AG04449 (cell line): ENCODE results near the gene GOLGA3.

Experiments
- CTCF ChIA-PET: fragments of 350-600 bp; formaldehyde crosslinking; extraction: SDS; loops from one replicate; lab custom pipeline; 2021; ENCODE audit warnings: antibody characterized with exemption; lab: Yijun Ruan, JAX
- POLR2A ChIA-PET: fragments of 400-600, 350-600 bp; formaldehyde crosslinking; extraction: SDS; loops from one replicate; lab custom pipeline; 2020; ENCODE audit warnings: antibody characterized with exemption, inconsistent platforms; lab: Yijun Ruan, JAX
- DNase-seq: peaks from one replicate; pipeline ENCODE4 v3.0.0-alpha.2; 2010; ENCODE audit warnings: low read depth, low spot score
- H3K4me3 ChIP-seq: 2 replicates; pipeline ENCODE4 v1.5.1; 2011; ENCODE audit warnings: low read depth, mild to moderate bottlenecking, control low read depth, low read length
- TF ChIP-seq, protein P1 (sequence below): IDR thresholded peaks from one replicate; pipeline ENCODE4 v1.5.1; 2011; ENCODE audit warnings: mild to moderate bottlenecking, moderate library complexity, low read length, control low read depth, inconsistent platforms; ENCODE audit not compliant: insufficient read depth; ENCODE audit errors: missing control alignments

Gene GOLGA3

DNA sequence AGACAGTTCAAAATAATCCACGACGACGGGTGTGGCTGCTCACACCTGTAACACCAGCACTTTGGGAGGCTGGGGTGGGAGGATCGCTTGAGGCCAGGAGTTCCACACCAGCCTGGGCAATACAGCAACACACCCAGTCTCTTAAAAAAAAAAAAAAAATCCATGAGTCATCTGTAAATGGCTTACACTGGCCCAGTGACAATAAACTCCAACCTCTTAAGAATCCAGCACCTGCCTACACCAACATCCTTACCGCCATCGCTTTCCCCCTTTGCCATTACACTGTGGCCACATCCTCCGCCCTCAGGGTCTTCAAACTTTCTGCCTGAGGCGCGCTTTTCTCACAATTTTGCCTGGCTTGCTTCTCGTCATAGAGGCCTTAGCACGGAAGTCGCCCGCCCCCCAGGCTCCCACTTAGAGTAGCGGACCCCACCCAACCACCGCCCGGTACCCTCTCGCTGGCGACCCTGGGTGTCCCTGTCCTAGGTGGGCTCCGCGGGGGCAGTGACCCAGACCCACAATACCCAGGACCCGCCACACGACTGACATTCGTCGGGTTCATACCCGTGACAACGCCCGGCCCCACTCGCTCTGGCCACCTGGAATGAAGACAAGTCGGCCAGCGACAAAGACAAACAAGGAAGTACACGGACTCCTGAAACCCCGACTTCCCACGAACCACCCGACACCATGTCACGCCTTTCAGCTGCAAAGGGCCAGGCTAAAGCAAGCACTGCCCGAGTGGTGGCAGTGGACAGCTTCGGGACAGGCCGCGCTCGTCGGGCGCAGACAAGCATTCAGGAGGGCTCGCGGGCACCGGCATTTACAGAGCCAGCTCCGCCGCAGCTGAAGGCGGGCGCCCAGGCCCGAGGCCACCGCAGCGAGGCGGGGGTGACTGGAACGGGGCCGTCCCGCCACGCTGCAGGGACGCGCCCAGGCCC, 636 bp downstream of the GOLGA3 start:
- DNase-seq, result peak; percentile 29
- ChIA-PET CTCF (no interaction called here), POLR2A (interaction anchor here (1.1 kb wide), 2 partner anchors 53 to 59 kb away, joined by 3 read pairs; partner anchors contain the start of gene CHFR)
- TF ChIP-seq, protein P1, sequence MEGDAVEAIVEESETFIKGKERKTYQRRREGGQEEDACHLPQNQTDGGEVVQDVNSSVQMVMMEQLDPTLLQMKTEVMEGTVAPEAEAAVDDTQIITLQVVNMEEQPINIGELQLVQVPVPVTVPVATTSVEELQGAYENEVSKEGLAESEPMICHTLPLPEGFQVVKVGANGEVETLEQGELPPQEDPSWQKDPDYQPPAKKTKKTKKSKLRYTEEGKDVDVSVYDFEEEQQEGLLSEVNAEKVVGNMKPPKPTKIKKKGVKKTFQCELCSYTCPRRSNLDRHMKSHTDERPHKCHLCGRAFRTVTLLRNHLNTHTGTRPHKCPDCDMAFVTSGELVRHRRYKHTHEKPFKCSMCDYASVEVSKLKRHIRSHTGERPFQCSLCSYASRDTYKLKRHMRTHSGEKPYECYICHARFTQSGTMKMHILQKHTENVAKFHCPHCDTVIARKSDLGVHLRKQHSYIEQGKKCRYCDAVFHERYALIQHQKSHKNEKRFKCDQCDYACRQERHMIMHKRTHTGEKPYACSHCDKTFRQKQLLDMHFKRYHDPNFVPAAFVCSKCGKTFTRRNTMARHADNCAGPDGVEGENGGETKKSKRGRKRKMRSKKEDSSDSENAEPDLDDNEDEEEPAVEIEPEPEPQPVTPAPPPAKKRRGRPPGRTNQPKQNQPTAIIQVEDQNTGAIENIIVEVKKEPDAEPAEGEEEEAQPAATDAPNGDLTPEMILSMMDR, result no peak
- H3K4me3 ChIP-seq, result peak overlapping the region; percentile 99

DNA sequence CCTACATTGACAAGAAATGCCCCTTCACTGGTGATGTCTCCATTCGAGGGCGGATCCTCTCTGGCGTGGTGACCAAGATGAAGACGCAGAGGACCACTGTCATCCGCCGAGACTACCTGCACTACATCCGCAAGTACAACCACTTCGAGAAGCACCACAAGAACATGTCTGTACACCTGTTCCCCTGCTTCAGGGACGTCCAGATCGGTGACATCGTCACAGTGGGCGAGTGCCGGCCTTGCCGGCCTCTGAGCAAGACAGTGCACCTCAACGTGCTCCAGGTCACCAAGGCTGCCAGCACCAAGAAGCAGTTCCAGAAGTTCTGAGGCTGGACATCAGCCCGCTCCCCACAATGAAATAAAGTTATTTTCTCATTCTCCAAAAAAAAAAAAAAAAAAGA, 2.8 kb downstream of the GOLGA3 start:
- ChIA-PET CTCF (interaction anchor here (0.6 to 1.6 kb wide), 2 partner anchors 15 to 17 kb away, joined by 3 to 4 read pairs; no protein-coding TSS in a partner anchor), POLR2A (no interaction called here)
- H3K4me3 ChIP-seq, result no peak overlapping the region
- DNase-seq, result no peak
- TF ChIP-seq, protein P1, result no peak

DNA sequence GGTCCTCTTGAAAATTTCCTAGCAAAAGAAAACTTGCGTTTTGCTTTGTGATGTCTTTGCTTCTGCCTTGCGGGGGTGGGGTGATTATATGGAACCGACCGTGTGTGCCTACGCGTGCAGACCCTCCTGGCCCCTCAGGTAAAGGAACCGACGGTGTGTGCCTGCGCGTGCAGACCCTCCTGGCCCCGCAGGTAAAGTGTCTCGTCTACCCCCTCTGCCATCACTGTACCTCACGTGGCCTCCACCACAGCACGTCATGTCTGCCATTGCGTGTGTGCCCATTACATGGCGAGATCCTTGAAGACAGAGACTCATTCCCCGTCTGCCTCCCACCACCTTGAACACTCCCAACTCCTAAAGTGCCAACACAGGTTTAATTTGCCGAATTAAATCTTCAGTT, 3.6 kb downstream of the GOLGA3 start:
- ChIA-PET POLR2A (no interaction called here), CTCF (interaction anchor here (0.6 kb wide), 1 partner anchor 15 kb away, joined by 3 read pairs; no protein-coding TSS in a partner anchor)
- TF ChIP-seq, protein P1, result no peak
- no peak overlapping the region for H3K4me3 ChIP-seq
- DNase-seq, result no peak

DNA sequence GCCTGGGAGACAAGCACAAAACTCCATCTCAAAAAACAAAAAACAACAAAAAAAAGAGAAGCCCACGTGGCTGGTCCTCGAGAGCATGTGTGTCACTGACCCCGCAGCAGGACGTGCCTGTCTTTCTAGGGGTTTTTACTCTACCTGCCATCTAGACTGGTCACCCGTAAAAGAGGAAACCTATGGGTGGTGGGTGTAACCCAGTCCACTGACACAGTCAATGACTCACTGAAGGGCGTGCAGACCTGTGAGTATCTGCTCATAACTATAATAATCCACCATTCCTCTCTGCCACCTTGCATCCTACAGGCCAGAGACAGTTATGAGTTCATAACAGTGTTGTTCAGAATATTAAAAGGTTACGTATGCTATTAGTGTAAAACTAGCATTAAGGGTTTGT, 4.6 kb downstream of the GOLGA3 start:
- POLR2A ChIA-PET, result no interaction called here
- no peak for DNase-seq
- TF ChIP-seq, protein P1, result no peak
- no peak overlapping the region for H3K4me3 ChIP-seq
- CTCF ChIA-PET, result no interaction called here

DNA sequence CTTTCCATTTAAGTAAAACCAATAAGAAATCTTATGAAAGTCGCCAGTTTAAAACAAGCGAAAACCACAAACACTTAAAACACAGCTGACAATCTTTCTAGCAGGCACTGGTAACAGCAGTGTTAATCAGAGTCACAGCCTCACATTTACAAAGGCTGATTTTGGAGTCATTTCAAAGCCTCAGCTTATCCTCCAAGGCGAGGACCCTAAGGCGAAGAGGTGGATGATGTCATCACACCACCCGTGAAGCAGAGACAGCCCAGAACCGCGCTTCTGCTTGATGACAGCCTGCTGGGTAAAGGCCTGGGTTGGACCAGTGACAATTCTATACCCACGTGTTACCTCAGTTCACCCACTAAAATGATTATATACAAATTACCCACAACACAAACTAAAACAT, 10.1 kb downstream of the GOLGA3 start:
- ChIA-PET CTCF (interaction anchor here (0.7 kb wide), 1 partner anchor 51 kb away, joined by 3 read pairs; no protein-coding TSS in a partner anchor), POLR2A (no interaction called here)
- TF ChIP-seq, protein P1, result no peak
- no peak overlapping the region for H3K4me3 ChIP-seq
- no peak for DNase-seq

DNA sequence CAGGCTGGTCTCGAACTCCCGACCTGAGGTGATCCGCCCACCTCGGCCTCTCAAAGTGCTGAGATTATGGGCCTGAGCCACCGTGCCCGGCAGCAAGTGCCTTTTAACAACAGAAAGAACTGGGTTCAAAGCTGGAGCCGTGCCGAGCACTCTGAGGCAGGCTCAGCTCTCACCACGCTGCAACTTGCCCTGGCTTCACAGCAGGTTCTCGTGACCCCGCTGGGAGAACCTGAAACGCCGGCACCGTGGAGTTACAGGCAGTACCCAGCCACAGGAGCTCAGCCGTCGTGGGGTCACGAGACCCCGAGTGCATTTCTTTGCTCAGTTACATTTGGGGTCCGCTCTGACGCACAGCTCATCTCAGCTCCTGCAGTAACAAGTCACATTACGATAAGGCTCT, 14.4 kb downstream of the GOLGA3 start:
- DNase-seq, result no peak
- TF ChIP-seq, protein P1, result no peak
- ChIA-PET CTCF (no interaction called here), POLR2A (no interaction called here)
- H3K4me3 ChIP-seq, result no peak overlapping the region
